ENCODE results near the gene TBC1D1. TPM values are rescaled to one million over a fixed set of nuclear protein-coding genes. Genes with fewer than 3 reads are reported as not detected.

The TBC1D1 gene
- total RNA-seq, 1 experiment from 2014 or later = 28.5 TPM

DNA sequence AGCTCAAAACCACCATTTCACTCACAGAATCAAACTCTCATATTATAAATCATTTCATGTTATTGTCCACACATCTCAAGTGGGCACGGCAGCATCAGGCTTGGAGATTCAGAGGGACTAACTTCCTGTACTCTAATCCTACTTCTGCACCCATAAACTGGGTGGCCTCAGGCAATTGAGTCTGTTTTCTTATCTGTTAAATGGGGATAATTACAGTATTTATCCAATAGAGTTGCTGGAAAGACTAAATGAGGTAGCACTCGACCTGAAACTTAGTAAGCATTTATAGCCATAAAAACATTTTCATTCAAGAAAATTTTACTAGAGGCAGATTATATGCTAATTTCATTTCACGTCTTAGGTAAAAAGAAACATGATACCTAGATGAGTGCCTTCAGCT, 13.0 kb downstream of the TBC1D1 start:
- TF ChIP-seq, protein P1, sequence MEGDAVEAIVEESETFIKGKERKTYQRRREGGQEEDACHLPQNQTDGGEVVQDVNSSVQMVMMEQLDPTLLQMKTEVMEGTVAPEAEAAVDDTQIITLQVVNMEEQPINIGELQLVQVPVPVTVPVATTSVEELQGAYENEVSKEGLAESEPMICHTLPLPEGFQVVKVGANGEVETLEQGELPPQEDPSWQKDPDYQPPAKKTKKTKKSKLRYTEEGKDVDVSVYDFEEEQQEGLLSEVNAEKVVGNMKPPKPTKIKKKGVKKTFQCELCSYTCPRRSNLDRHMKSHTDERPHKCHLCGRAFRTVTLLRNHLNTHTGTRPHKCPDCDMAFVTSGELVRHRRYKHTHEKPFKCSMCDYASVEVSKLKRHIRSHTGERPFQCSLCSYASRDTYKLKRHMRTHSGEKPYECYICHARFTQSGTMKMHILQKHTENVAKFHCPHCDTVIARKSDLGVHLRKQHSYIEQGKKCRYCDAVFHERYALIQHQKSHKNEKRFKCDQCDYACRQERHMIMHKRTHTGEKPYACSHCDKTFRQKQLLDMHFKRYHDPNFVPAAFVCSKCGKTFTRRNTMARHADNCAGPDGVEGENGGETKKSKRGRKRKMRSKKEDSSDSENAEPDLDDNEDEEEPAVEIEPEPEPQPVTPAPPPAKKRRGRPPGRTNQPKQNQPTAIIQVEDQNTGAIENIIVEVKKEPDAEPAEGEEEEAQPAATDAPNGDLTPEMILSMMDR (IDR thresholded peaks at IDR 0.05; ENCODE audit: insufficient read depth in 1 of 2, low read depth in 1 of 2, low read length in 1 of 2, severe bottlenecking in 1 of 2, unreplicated experiment in 1 of 2) = no peak
- CTCF ChIA-PET = no interaction called here
- POLR2A ChIA-PET = no interaction called here
- Mint-ChIP-seq H3K9me3 (ENCODE audit: unreplicated experiment) (peaks cover 14% of the 10 kb centered on the region), H3K36me3 (ENCODE audit: insufficient read depth, unreplicated experiment) (no peaks in the 10 kb centered on the region), H3K27ac (ENCODE audit: unreplicated experiment) (no peak overlapping the region), H3K4me1 (ENCODE audit: low read depth, unreplicated experiment) (peaks cover 6% of the 10 kb centered on the region), H3K4me3 (ENCODE audit: unreplicated experiment) (no peak overlapping the region), H3K27me3 (ENCODE audit: insufficient read depth, unreplicated experiment) (peaks cover 11% of the 10 kb centered on the region)
- BruUV-seq (replicated peaks) = no TSS peak
- Histone ChIP-seq H3K4me3 (ENCODE audit: low read depth, low read length) (no peak overlapping the region), H3K27me3 (replicated peaks; ENCODE audit: control insufficient read depth, insufficient read depth, low read length) (no peaks in the 10 kb centered on the region), H3K36me3 (ENCODE audit: control insufficient read depth, insufficient read depth, low read length) (no peaks in the 10 kb centered on the region), H3K9me3 (no peaks in the 10 kb centered on the region), H3K4me1 (no peaks in the 10 kb centered on the region; the same call in 1 of the 2 replicates)
- no peak for DNase-seq
- intact Hi-C loops (cut with micrococcal nuclease; ENCODE audit: unreplicated experiment) = no loop called here

DNA sequence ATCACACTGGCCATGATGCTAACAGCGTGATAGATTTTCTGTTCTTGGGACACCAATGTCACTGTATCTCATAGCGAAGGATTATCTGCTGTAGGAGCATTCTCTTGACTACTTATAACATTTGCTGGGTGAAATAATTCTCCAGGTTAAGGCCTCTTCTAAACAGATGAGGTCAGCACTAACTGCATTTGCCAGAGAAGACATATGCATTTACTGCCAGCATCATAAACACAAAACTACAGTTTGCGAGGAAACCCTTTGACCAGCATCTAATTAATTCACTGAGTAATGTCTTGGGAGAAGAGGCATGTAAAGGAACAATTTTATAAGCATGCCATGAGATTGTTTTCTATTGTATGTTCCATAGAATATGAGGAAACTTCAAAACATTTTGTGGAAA, 13.9 kb downstream of the TBC1D1 start:
- Histone ChIP-seq H3K9me3 (no peaks in the 10 kb centered on the region), H3K27me3 (replicated peaks; ENCODE audit: control insufficient read depth, insufficient read depth, low read length) (no peaks in the 10 kb centered on the region), H3K36me3 (ENCODE audit: control insufficient read depth, insufficient read depth, low read length) (no peaks in the 10 kb centered on the region), H3K4me1 (no peaks in the 10 kb centered on the region; the same call in 1 of the 2 replicates), H3K4me3 (ENCODE audit: low read depth, low read length) (no peak overlapping the region)
- no TSS peak for BruUV-seq (replicated peaks)
- Mint-ChIP-seq H3K9me3 (ENCODE audit: unreplicated experiment) (peaks cover 7% of the 10 kb centered on the region), H3K4me1 (ENCODE audit: low read depth, unreplicated experiment) (no peaks in the 10 kb centered on the region), H3K27ac (ENCODE audit: unreplicated experiment) (no peak overlapping the region), H3K27me3 (ENCODE audit: insufficient read depth, unreplicated experiment) (peaks cover 11% of the 10 kb centered on the region), H3K4me3 (ENCODE audit: unreplicated experiment) (no peak overlapping the region), H3K36me3 (ENCODE audit: insufficient read depth, unreplicated experiment) (no peaks in the 10 kb centered on the region)
- DNase-seq = no peak
- intact Hi-C loops (cut with micrococcal nuclease; ENCODE audit: unreplicated experiment) = no loop called here
- ChIA-PET POLR2A (no interaction called here), CTCF (no interaction called here)
- TF ChIP-seq, protein P1 (IDR thresholded peaks at IDR 0.05; ENCODE audit: insufficient read depth in 1 of 2, low read depth in 1 of 2, low read length in 1 of 2, severe bottlenecking in 1 of 2, unreplicated experiment in 1 of 2) = no peak

DNA sequence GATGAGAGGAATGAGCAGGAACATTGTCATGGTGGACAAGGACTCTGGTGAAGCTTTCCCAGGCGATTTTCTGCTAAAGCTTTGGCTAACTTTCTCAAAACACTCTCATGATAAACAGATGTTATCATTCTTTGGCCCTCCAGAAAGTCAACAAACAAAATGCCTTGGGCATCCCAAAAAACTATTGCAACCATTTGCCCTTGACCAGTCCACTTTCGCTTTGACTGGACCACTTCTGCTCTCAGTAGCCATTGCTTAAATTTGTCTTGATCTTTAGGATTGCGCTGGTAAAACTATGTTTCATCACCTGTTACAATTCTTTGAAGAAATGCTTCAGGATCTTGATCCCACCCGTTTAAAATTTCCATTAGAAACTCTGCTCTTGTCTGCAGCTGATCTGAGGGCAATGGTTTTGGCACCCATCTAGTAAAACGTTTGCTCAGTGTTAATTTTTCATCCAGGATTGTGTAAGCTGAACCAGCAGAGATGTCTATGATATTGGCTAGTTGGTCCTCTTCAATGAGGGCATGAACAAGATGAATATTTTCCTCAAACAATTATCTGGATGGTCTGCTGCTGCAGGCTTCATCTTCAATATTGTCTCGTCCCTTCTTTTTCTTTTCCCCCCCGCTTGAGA, 14.8 kb downstream of the TBC1D1 start:
- Mint-ChIP-seq H3K36me3 (ENCODE audit: insufficient read depth, unreplicated experiment) (no peaks in the 10 kb centered on the region), H3K27ac (ENCODE audit: unreplicated experiment) (no peak overlapping the region), H3K27me3 (ENCODE audit: insufficient read depth, unreplicated experiment) (peaks cover 11% of the 10 kb centered on the region), H3K9me3 (ENCODE audit: unreplicated experiment) (no peaks in the 10 kb centered on the region), H3K4me3 (ENCODE audit: unreplicated experiment) (no peak overlapping the region), H3K4me1 (ENCODE audit: low read depth, unreplicated experiment) (no peaks in the 10 kb centered on the region)
- no peak for DNase-seq
- Histone ChIP-seq H3K36me3 (ENCODE audit: control insufficient read depth, insufficient read depth, low read length) (no peaks in the 10 kb centered on the region), H3K9me3 (no peaks in the 10 kb centered on the region), H3K4me1 (no peaks in the 10 kb centered on the region; the same call in 1 of the 2 replicates), H3K4me3 (ENCODE audit: low read depth, low read length) (no peak overlapping the region), H3K27me3 (replicated peaks; ENCODE audit: control insufficient read depth, insufficient read depth, low read length) (no peaks in the 10 kb centered on the region)
- intact Hi-C loops (cut with micrococcal nuclease; ENCODE audit: unreplicated experiment) = no loop called here
- POLR2A ChIA-PET = no interaction called here
- TF ChIP-seq, protein P1 (IDR thresholded peaks at IDR 0.05; ENCODE audit: insufficient read depth in 1 of 2, low read depth in 1 of 2, low read length in 1 of 2, severe bottlenecking in 1 of 2, unreplicated experiment in 1 of 2) = no peak
- no TSS peak for BruUV-seq (replicated peaks)
- CTCF ChIA-PET = no interaction called here

Measured in Caco-2 (cell line).